Measurements from ENCODE around the gene RXRA. TPM values are rescaled to one million over a fixed set of nuclear protein-coding genes. Genes with fewer than 3 reads are reported as not detected.

Gene RXRA
- polyA plus RNA-seq, 1 of the 3 experiments (the other 2 are of a cell fraction) = 7.6 TPM

DNA sequence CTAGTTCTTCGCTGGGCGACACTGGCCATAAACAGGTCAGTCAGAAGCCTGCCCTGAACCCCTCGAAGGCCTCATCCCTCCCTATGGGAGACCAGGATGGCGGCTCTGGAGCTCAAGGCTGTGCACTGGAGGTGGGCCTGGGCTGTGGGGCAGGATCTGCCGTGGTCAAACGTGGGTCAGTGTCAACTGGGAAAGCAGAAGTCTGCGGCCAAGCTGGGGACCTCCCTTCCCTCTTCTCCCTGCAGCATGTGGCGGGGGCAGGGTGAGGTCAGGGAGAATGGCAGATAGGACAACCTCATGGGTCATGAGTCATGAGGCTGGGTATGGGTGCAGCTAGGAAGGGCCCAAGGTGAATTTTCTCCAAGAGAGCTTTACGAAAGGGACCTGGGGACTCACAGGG lies 132.9 kb downstream of the RXRA start:
- Histone ChIP-seq H3K9ac (no peak overlapping the region), H3K4me1 (ENCODE audit: control insufficient read depth in 1 of 2, insufficient read depth in 2 of 2, low read depth in 1 of 2, low read length in 1 of 2) (peaks cover 16 to 17% of the 10 kb centered on the region in 2 experiments; a peak in 3 of 4 replicates), H4K20me1 (ENCODE audit: insufficient read depth) (no peaks in the 10 kb centered on the region), H3K4me2 (no peak overlapping the region), H2AFZ (ENCODE audit: low read depth) (no peak overlapping the region), H3K27me3 (ENCODE audit: insufficient read depth) (peaks cover 7% of the 10 kb centered on the region), H3K27ac (ENCODE audit: low read depth in 2 of 2, low read length in 1 of 2) (no peak overlapping the region), H3K36me3 (replicated peaks in 1 of 2; ENCODE audit: control insufficient read depth in 1 of 2, insufficient read depth in 2 of 2, low read length in 1 of 2) (no peaks in the 10 kb centered on the region), H3K9me2 (no peaks in the 10 kb centered on the region), H3F3A (replicated peaks; ENCODE audit: insufficient read depth) (peaks cover 7% of the 10 kb centered on the region), H3K79me2 (ENCODE audit: insufficient read depth) (no peaks in the 10 kb centered on the region), H3K9me3 (no peaks in the 10 kb centered on the region), H3K4me3 (ENCODE audit: low read depth in 2 of 2, low read length in 1 of 2) (no peak overlapping the region)
- POLR2A ChIA-PET = no interaction called here
- CTCF ChIA-PET = interaction anchor here (0.8 to 2.2 kb wide), 4 partner anchors 10 to 289 kb away, joined by 3 to 16 read pairs (median 5); no protein-coding TSS in a partner anchor
- DNase-seq = no peak
- no peak for TF ChIP-seq RXRA (IDR thresholded peaks at IDR 0.05; ENCODE audit: borderline replicate concordance, low read depth)
- TF ChIP-seq NRF1 (IDR thresholded peaks at IDR 0.05; ENCODE audit: low read depth, low read length) = no peak
- TF ChIP-seq NFIC (IDR thresholded peaks at IDR 0.05; ENCODE audit: borderline replicate concordance) = no peak
- TF ChIP-seq TAF1 (IDR thresholded peaks at IDR 0.05; ENCODE audit: borderline replicate concordance, low read depth, low read length) = no peak
- TF ChIP-seq TCF12 (IDR thresholded peaks at IDR 0.05) = no peak
- no peak for TF ChIP-seq RCOR1 (IDR thresholded peaks at IDR 0.05; ENCODE audit: low read length)
- TF ChIP-seq, protein P1, sequence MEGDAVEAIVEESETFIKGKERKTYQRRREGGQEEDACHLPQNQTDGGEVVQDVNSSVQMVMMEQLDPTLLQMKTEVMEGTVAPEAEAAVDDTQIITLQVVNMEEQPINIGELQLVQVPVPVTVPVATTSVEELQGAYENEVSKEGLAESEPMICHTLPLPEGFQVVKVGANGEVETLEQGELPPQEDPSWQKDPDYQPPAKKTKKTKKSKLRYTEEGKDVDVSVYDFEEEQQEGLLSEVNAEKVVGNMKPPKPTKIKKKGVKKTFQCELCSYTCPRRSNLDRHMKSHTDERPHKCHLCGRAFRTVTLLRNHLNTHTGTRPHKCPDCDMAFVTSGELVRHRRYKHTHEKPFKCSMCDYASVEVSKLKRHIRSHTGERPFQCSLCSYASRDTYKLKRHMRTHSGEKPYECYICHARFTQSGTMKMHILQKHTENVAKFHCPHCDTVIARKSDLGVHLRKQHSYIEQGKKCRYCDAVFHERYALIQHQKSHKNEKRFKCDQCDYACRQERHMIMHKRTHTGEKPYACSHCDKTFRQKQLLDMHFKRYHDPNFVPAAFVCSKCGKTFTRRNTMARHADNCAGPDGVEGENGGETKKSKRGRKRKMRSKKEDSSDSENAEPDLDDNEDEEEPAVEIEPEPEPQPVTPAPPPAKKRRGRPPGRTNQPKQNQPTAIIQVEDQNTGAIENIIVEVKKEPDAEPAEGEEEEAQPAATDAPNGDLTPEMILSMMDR (IDR thresholded peaks at IDR 0.05) = no peak
- 97% methylated on average over 5 of the region's 9 CpGs for WGBS (ENCODE audit: low lambda C conversion rate)

DNA sequence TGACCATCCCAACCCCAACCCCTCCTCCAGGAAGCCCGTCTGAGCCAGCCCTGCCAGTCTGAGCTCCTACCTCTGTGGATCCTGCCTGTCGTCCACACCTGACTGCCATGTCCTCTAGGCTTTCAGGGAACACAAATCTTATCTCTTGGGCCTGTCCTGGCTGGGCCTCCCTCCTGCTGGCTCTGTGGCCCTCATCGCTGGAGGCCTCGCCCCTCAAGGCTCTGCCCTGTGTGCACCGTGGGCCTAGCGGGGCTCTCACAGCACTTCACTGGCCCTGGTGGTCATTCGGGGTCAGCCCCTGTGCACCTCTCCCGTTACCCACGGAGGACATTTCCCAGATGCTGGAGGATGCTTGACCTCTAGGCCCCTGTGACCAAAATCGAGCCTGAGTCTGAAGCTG lies 133.3 kb downstream of the RXRA start:
- Histone ChIP-seq H3K36me3 (replicated peaks in 1 of 2; ENCODE audit: control insufficient read depth in 1 of 2, insufficient read depth in 2 of 2, low read length in 1 of 2) (no peaks in the 10 kb centered on the region), H3K27ac (ENCODE audit: low read depth in 2 of 2, low read length in 1 of 2) (no peak overlapping the region), H3K4me2 (no peak overlapping the region), H3K9ac (no peak overlapping the region), H3K4me3 (ENCODE audit: low read depth in 2 of 2, low read length in 1 of 2) (no peak overlapping the region), H3K27me3 (ENCODE audit: insufficient read depth) (peaks cover 8% of the 10 kb centered on the region), H3K4me1 (ENCODE audit: control insufficient read depth in 1 of 2, insufficient read depth in 2 of 2, low read depth in 1 of 2, low read length in 1 of 2) (peaks cover 16 to 17% of the 10 kb centered on the region in 2 experiments; a peak in 3 of 4 replicates), H3K79me2 (ENCODE audit: insufficient read depth) (no peaks in the 10 kb centered on the region), H3K9me2 (no peaks in the 10 kb centered on the region), H3K9me3 (no peaks in the 10 kb centered on the region), H4K20me1 (ENCODE audit: insufficient read depth) (no peaks in the 10 kb centered on the region), H2AFZ (ENCODE audit: low read depth) (no peak overlapping the region), H3F3A (replicated peaks; ENCODE audit: insufficient read depth) (peaks cover 7% of the 10 kb centered on the region)
- 94% methylated on average over 8 of the region's 10 CpGs for WGBS (ENCODE audit: low lambda C conversion rate)
- POLR2A ChIA-PET = no interaction called here
- TF ChIP-seq ELF1 (IDR thresholded peaks at IDR 0.05) (no peak), MXI1 (IDR thresholded peaks at IDR 0.05; ENCODE audit: low read depth, low read length) (no peak), EP300 (IDR thresholded peaks at IDR 0.05; ENCODE audit: borderline replicate concordance in 1 of 2, low read depth in 1 of 2, low read length in 1 of 2) (no peak)
- TF ChIP-seq, protein P2, sequence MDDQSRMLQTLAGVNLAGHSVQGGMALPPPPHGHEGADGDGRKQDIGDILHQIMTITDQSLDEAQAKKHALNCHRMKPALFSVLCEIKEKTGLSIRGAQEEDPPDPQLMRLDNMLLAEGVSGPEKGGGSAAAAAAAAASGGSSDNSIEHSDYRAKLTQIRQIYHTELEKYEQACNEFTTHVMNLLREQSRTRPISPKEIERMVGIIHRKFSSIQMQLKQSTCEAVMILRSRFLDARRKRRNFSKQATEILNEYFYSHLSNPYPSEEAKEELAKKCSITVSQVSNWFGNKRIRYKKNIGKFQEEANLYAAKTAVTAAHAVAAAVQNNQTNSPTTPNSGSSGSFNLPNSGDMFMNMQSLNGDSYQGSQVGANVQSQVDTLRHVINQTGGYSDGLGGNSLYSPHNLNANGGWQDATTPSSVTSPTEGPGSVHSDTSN (IDR thresholded peaks at IDR 0.05) = no peak
- no peak for DNase-seq
- CTCF ChIA-PET = interaction anchor here (1.2 to 2.2 kb wide), 3 partner anchors 10 to 239 kb away, joined by 5 to 16 read pairs (median 6); no protein-coding TSS in a partner anchor
